Ovary (tissue), 9 donors: ENCODE data around the gene RHO. TPM values are rescaled to one million over a fixed set of nuclear protein-coding genes. Genes with fewer than 3 reads are reported as not detected.
A peak's percentile ranks its signal among the peaks of the same experiment; 100 is the strongest.
"Not testable (repeated sequence)": the region's sequence is repeated elsewhere in the genome, so short reads cannot be mapped to it uniquely, and the experiment has no call there.

Experiments
- DNase-seq, 5 donors: peaks; one replicate each; pipeline ENCODE4 v3.0.0-alpha.2; 2019 to 2020
- H3K27ac ChIP-seq, 2 donors: fragments of 200-600 bp; one replicate each; pipeline versions ENCODE4 v1.5.1 to v1.8.0; 2019 to 2022
- H3K27me3 ChIP-seq: fragments of 200-600 bp; one replicate; pipeline ENCODE4 v1.8.0; 2022
- H3K36me3 ChIP-seq: fragments of 200-600 bp; sonication (generic); one replicate; pipeline ENCODE4 v1.5.1; 2019
- H3K4me1 ChIP-seq: one replicate; pipeline ENCODE4 v1.8.1; 2013; ENCODE audit warnings: mild to moderate bottlenecking, moderate library complexity; ENCODE audit not compliant: insufficient read depth
- H3K4me3 ChIP-seq: fragments of 200-600 bp; sonication (generic); one replicate; pipeline ENCODE4 v1.5.1; 2017
- H3K9me3 ChIP-seq, 2 donors: fragments of 200-600 bp in 1 of 2; sonication (generic) in 1 of 2; one replicate each; pipeline versions ENCODE4 v1.5.1 to v1.8.1; 2013 to 2019; ENCODE audit warnings: mild to moderate bottlenecking in 1 of 2, moderate library complexity in 1 of 2
- CTCF ChIP-seq, 3 donors: fragments of 450-650 bp in 2 of 3; fragments of 200-600 bp in 1 of 3; IDR thresholded peaks; one replicate each; pipeline versions ENCODE4 v1.5.1 to v1.8.0; 2016 to 2022; ENCODE audit warnings: antibody characterized with exemption in 3 of 3, mild to moderate bottlenecking in 1 of 3
- EP300 ChIP-seq: sonication (generic); formaldehyde crosslinking; IDR thresholded peaks from one replicate; pipeline ENCODE4 v1.6.1; 2017; ENCODE audit warnings: antibody characterized with exemption
- POLR2A ChIP-seq: fragments of 450-650 bp; IDR thresholded peaks from one replicate; pipeline ENCODE4 v1.6.1; 2017; ENCODE audit warnings: antibody characterized with exemption, mild to moderate bottlenecking, moderate library complexity
- WGBS, 3 donors: extraction: QIAGEN DNeasy Blood & Tissue Kit in 1 of 3; methylation state at CpG; one replicate each; pipeline versions ENCODE4 v1.1.5 to v1.1.7; 2013 to 2017; 5-methylcytosine and 5-hydroxymethylcytosine counted together
- intact Hi-C, 4 donors: fragments of 100-400 bp; cut with DNase I; formaldehyde crosslinking; loops; one replicate each; pipeline versions ENCODE4 v1.11.0 to v1.15.1; 2022 to 2023
- polyA plus RNA-seq, 2 donors: library from polyadenylated mRNA; stranded (reverse); fragments of 200-250 nt in 1 of 2; fragments of 350-450 nt in 1 of 2; fragmentation: Illumina TruSeq in 1 of 2; extraction: RNeasy Lipid Tissue Mini Kit (QIAGEN cat#74804) in 1 of 2; gene quantifications; one replicate each; pipeline ENCODE4 v1.2.3, GENCODE V29; 2013 to 2014
- total RNA-seq, 7 donors: library from RNA; depleted of rRNA in 2 of 7; stranded (reverse); fragments of >200 nt in 2 of 7; fragmentation: NEBNext Ultra II Directional in 3 of 7; extraction: Animal tissue kit (Norgen Biotek cat#: 25700) in 3 of 7; gene quantifications; one replicate each; pipeline versions ENCODE4 v1.1.0 to v1.2.4, GENCODE V29; 2016 to 2023
- donor health status: DM: no; HTN: no; CAD: no; lungs with moderate emphysema.
- donor health status: DM: no; HTN: no; CAD: no.
- donor health status: Bipolar disorder and iron deficiency.
- donor health status: DM: yes; HTN: yes; CAD: no.
- donor health status: DM: no; HTN: no; CAD: no.
- donor health status: DM: yes; HTN: yes; CAD: no.

Gene RHO
- total and polyA plus RNA-seq, 9 donors: 0.13 to 0.24 TPM; not detected in 7

GRCh38 chr3:129487183-129487867 lies 41.1 kb upstream of the RHO start:
- H3K36me3 ChIP-seq: no peaks in the 10 kb centered on the region
- TF ChIP-seq CTCF (IDR thresholded peaks at IDR 0.05) (no peak), EP300 (no peak)
- H3K4me3 ChIP-seq: no peak overlapping the region
- DNase-seq: no peak
- peaks cover 2% of the 10 kb centered on the region for H3K4me1 ChIP-seq
- no peaks in the 10 kb centered on the region for H3K9me3 ChIP-seq
- H3K27ac ChIP-seq: no peak overlapping the region
- WGBS, 3 donors: 82 to 91% (median 89%) methylated on average over 13 of the region's 13 CpGs
- intact Hi-C loops: loop anchor here in 3 of 4 donors (5.0 to 10.0 kb wide), 4 partner anchors 117 to 447 kb away; partner anchors contain the start of gene PLXND1 (in 2 of the 3)
- no peaks in the 10 kb centered on the region for H3K27me3 ChIP-seq

- not testable (repeated sequence) for H3K27me3 ChIP-seq, DNase-seq, H3K9me3 ChIP-seq, H3K27ac ChIP-seq, H3K4me3 ChIP-seq, H3K4me1 ChIP-seq, H3K36me3 ChIP-seq
- intact Hi-C loops: loop anchor here in 3 of 4 donors (5.0 to 10.0 kb wide), 4 partner anchors 117 to 447 kb away; partner anchors contain the start of gene PLXND1 (in 2 of the 3)
- WGBS, 3 donors: 75 to 91% (median 81%) methylated on average over 4 of the region's 4 CpGs
Observed at GRCh38 chr3:129487868-129488335, 40.5 kb upstream of the RHO start.

- H3K27me3 ChIP-seq, H3K4me1 ChIP-seq, DNase-seq, H3K4me3 ChIP-seq, H3K36me3 ChIP-seq, H3K9me3 ChIP-seq, H3K27ac ChIP-seq: not testable (repeated sequence)
- intact Hi-C loops: loop anchor here in 3 of 4 donors (5.0 to 10.0 kb wide), 4 partner anchors 116 to 446 kb away; partner anchors contain the start of gene PLXND1 (in 2 of the 3)
- 90 to 94% (median 91%) methylated on average over 10 of the region's 10 CpGs for WGBS, 3 donors
Observed at GRCh38 chr3:129489258-129489657, 39.2 kb upstream of the RHO start.

- H3K36me3 ChIP-seq: no peaks in the 10 kb centered on the region
- DNase-seq: peak; percentile 80 to 85 (median 82)
- no peak overlapping the region for H3K4me3 ChIP-seq
- H3K4me1 ChIP-seq: peaks cover 7% of the 10 kb centered on the region
- H3K27ac ChIP-seq: peak overlapping the region; percentile 32 to 59
- intact Hi-C loops: loop anchor here in 2 of 4 donors (5.0 to 10.0 kb wide), 6 partner anchors 72 to 445 kb away; partner anchors contain the start of gene PLXND1 (in 1 of the 2)
- H3K27me3 ChIP-seq: no peaks in the 10 kb centered on the region
- no peak for TF ChIP-seq EP300
- TF ChIP-seq CTCF (IDR thresholded peaks at IDR 0.05): peak; percentile 78 to 90 (median 82)
- no peak for TF ChIP-seq POLR2A
- WGBS, 3 donors: 19 to 23% (median 23%) methylated on average over 5 of the region's 5 CpGs
- H3K9me3 ChIP-seq: no peaks in the 10 kb centered on the region
Observed at GRCh38 chr3:129490273-129490675, 38.2 kb upstream of the RHO start.

GRCh38 chr3:129491077-129491476 lies 37.4 kb upstream of the RHO start:
- not testable (repeated sequence) for H3K36me3 ChIP-seq
- DNase-seq: peak in 1 of 5 donors; percentile 24
- H3K27ac ChIP-seq: peak overlapping the region in 1 of 2 donors; percentile 32

GRCh38 chr3:129491794-129492193 lies 36.6 kb upstream of the RHO start:
- no peaks in the 10 kb centered on the region for H3K27me3 ChIP-seq
- no peaks in the 10 kb centered on the region for H3K36me3 ChIP-seq
- WGBS, 3 donors: 87 to 95% (median 90%) methylated on average over 9 of the region's 9 CpGs
- intact Hi-C loops: loop anchor here in 2 of 4 donors (1.0 to 10.0 kb wide), 7 partner anchors 71 to 443 kb away; partner anchors contain the start of gene PLXND1 (in 1 of the 2)
- no peaks in the 10 kb centered on the region for H3K9me3 ChIP-seq
- H3K4me1 ChIP-seq: peaks cover 11% of the 10 kb centered on the region
- no peak for TF ChIP-seq CTCF (IDR thresholded peaks at IDR 0.05)
- no peak for TF ChIP-seq POLR2A
- no peak for TF ChIP-seq EP300
- H3K4me3 ChIP-seq: no peak overlapping the region
- H3K27ac ChIP-seq: no peak overlapping the region
- peak in 1 of 5 donors; percentile 23 for DNase-seq

More at GRCh38 chr3:129491077-129491476, 37.4 kb upstream of the RHO start:
- not testable (repeated sequence) for H3K27me3 ChIP-seq, H3K4me3 ChIP-seq, H3K9me3 ChIP-seq
- intact Hi-C loops: loop anchor here in 2 of 4 donors (5.0 to 10.0 kb wide), 6 partner anchors 71 to 444 kb away; partner anchors contain the start of gene PLXND1 (in 1 of the 2)
- peaks cover 12% of the 10 kb centered on the region for H3K4me1 ChIP-seq
- WGBS, 3 donors: 84 to 89% (median 87%) methylated on average over 4 of the region's 4 CpGs
